ENCODE results near the gene GRM8.

The GRM8 gene

DNA sequence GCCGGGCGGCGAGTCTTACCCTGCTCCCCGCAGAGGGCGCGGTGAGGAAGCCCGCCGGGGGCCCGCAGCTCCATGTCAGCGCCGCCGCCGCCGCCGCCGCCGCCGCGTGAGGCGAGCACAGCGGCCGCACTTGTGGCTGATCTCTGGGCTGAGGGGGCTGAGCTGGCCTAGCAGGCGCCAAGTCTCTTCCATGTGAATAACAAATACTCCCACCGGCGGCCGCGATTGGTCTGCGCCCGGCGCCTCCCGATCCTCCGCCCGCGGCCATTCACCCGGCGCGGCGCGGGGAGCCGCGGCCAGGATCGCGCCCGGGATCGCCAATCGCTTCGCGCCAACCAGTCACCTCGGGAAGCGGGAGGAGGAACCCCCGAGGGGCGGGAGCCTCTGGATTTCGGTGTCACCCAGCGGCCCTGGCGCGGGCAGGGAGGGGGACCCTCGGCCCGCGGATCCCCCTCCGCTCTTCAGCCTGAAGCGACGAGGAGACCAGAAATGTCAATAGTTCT, at the start of gene GRM8:
TSS of gene GRM8 (minus strand) at position 164 of the 503 bp plus-strand sequence.
- peak; percentile 71 for DNase-seq

DNA sequence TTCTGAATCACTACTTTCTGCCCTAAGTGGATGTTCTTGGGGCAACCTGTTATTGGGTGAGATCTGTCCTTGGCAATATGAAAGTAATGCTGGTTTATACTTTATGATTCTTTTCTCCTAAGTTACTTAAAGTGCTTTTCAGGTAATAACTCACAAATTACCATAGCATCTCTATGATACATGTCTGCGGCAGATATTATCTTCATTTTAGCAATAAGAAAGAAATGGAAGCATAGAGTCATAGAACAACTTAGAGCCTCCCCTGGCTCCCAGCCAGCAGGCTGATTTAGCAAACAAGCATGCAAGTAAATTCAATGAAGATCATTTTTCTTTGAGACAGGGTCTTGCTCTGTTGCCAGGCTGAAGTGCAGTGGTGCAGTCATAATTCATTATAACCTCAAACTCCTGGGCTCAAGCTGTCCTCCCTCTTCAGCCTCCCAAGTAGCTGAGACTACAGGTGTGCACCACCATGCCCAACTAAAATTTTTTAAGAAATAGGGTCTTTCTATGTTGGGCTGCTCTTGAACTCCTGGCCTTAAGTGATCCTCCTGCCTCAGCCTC, 38.1 kb upstream of the GRM8 start:
- DNase-seq, result no peak

DNA sequence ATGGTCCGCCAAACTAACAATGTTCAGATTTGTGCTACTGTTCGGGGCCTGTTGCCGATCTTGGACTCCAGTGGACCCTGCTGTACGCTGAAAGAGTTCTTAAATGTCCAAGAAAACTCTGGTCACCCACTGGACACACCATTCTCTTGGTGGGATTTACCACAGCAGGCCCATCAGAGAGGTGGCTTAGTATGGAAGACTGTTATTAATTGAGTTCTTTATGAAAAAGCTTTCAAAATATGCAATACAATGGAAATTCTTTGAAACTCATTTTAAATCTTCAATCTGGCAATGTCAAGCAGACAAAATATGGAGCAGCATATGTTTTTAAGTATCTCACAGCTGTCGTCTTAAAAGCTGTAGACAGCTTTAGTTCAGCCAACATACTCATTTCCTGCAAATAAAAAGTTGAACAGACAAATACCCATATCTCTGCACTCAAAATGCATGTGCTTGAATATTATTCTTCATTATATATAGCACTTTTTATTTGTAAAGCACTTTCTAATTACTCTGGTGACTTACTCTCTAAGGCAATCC, 37.4 kb upstream of the GRM8 start:
- DNase-seq, result no peak

DNA sequence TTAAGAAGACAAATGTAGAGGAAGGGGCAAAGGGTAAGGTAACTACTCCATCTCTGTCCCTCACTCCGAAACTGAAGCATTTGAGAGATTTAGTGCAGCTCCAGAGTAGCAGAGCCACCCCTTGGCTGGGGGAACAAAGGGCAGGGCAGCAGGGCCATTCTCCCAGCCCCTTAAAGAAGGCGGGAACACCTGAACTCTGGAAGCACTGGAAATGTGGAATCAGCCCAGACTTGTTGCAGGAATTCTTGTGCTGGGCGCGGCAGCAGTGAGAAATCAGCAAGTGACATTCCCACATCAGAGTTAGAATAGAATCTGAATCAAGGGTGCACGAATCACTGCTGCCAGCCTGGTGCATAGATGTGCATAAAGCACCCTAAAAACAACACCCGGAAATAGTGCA, 34.4 kb upstream of the GRM8 start:
- no peak for DNase-seq

DNA sequence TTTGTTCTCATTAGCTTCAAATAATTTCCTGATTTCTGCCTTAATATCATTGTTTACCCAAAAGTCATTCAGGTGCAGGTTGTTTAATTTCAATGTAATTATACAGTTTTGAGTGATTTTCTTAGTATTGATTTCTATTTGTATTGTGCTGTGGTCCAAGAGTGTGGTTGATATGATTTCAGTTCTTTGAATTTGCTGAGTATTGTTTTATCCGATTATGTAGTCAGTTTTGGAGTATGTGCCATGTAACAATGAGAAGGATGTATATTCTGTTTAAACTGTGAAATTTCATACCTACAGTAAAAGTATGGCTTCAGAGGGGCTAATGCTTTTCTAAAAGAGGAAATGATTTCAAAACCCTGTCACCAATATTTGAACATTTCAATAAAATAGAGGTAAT, 17.4 kb upstream of the GRM8 start:
- no peak for DNase-seq

DNA sequence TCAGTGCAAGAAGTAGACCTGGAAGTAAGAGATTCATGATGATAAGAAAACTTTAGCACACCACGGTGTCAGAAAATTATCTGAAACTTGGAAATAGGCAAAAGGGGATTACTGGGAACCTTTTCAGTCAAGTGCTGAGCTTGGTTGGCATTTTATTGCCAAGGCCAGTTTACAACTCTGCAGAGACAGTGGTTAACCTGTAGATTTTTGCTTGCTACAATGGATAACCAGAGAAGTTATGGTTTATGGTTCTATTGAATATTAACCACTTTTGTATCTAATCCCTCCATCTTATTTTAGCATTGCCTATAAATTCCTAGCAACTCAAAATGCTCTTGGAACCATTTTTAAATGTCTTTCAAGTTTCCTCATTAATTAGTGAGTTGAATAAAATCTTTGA, 13.3 kb upstream of the GRM8 start:
- DNase-seq, result no peak

DNA sequence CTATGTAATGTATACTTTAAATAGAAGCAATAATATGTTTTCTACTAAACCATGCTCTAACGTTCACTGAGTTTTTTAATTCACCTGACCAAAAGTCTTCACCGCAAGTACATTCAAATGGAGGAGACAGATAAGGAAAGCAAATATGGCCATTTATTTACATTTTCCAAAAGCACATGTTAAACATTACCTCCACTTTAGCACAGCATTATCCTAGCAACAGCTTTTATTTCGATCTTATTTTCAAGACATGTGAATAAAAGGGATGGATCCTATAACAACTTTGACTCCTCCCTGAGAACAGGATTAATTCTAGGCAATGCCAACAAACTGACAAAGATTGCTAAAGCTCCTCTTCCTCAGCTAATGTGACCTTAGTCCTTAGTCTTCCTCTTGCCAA, 11.5 kb upstream of the GRM8 start:
- DNase-seq, result no peak

DNA sequence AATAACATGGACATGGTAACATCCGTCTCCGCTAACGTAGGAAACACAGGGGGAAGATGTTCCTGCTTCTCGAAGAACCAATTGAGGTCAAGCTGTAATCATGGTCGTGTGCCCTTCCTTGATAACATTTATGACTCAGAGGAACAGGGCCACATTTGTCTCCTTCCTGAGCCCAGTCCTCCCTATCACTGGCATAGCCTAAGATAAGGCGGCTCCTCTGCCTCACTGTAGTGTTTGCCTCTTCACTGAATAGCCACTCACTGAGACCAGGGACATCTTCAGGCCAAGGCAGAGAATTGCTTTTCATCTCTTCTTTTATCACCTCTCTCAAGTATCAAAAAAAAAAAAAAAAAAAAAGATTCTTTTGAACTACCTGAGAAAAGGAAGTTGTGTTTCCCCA, 5.4 kb upstream of the GRM8 start:
- DNase-seq, result no peak

DNA sequence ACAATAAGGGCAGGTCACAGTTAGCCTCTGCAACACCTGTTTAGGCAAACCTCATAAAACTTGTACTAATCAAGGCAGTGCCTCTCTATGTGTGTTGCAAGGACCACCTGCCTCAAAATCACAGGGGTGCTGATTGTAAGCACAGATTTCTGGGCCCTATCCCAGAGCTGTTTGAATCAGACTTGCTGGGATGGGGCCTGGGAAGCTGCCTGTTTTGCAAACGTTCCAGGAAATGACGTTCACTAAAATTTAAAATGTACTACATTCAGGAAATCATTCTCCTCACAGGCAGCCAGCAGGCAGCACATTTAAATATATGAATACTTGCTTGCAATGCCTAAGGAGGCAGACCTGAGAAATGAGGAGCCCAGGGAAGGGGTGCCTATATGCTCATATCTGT, 4.3 kb upstream of the GRM8 start:
- DNase-seq, result no peak

DNA sequence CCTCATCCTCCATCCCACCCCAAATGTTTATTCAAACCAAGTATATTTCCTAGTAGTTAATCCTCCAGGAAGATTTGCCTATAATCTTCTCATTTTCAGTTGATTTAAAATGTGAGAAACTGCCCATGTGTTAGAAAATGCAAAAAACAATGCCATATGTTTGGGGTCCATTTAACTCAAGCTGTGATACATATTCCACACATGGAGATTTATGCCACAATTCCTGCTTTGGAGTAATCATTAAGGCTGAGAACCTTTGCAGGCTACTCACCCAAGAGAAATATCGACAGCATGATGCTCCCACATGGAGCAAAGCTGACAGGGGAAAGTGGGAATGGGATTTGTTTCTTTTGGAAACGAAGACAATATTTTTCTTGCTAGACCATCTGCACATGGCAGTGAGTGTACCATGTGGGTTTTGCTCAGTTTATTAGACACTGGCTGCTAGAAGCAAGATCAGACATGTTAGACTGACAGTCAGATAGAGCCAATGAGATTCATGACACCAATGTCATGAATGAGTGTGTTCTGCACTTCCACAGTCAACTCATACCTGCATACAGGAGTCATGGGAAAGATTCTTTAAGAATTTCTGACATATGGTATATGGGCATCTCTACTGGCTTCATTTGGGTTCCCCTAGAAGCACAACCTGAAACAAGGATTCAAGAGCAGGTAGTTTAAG, 3.4 kb upstream of the GRM8 start:
- no peak for DNase-seq

DNA sequence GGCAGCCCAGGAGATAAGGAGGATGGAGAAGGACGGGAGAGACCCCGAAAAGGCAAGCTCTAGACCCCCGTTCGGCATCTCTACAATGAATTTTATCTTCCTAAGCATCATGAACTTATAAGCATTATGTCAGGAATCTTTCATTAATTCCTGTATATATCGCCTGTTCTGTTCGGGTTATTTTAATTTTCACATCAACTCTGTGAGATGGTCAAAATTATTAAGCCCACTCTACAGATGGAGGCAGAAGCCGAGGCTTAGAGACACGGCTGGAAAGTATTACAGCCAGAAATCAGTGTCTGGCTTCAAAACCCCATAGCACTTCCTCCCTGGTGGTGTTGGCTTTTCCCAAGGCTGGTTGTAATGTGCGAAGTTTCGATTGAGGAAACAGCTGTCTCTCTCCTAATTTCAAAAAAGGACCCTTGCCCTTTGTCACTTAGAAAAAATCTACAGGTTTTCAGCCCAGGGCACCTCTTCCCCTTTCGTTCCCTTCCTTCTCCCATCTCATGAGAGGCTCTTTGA, 1.5 kb upstream of the GRM8 start:
- no peak for DNase-seq

DNA sequence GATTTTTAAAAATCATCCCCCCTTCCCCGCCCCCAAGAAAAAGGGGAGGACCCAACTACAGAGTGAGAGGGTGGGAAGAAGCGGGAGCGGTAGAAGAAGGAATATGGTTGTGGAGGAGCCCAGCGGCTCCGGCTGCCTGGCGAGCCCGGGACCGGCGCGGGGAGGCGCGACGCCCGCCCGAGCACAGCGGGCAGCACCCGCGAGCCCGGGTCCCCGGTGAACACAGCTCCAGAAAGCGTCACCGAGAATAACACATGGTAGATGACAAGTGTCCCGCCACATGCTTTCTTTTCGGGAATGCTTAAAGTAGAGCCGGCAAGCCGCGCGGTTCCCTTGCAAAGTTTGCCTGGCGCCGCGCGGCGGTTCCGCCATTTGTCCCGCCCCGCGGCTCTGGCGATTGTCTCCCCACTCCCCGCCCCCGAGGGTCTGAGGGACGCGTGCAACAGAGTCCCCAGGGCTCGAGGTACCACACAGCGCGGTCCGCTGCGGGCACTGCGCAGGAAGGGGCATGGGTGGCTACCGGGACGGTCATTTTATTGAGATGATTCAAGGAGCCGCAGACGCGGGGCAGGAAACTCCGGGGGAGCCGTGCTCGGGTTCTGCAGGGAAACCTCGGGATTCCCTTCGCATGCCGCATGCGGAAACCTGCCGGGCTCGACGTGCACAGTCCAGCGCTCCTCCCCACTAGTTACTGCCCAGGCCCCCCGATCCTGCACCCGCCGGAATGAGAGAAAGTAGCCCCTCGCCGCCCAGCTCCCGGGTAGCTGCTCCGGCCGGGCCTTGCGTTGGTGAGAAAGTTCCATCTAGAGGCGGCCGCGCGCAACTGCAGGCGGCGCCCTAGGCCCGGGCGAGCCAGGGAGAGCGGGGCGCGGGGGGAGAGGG, 781 bp upstream of the GRM8 start:
- peak; percentile 30 for DNase-seq

DNA sequence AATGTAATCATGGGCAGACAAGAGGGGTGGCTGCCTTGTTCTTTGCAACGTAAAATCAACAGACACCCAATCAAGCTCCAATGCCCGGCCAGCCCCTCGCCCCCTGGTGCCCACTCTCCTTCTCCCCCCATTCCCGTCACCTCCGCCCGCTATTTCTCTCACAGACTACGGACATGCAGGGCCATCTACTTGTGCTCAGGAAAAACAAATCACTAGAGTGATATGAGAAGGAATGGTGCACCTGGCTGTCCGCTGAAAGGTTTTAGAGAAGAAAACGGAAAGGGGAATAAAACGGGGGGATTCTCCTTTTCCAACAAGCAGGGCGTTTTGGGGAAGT, 396 bp downstream of the GRM8 start:
- no peak for DNase-seq

DNA sequence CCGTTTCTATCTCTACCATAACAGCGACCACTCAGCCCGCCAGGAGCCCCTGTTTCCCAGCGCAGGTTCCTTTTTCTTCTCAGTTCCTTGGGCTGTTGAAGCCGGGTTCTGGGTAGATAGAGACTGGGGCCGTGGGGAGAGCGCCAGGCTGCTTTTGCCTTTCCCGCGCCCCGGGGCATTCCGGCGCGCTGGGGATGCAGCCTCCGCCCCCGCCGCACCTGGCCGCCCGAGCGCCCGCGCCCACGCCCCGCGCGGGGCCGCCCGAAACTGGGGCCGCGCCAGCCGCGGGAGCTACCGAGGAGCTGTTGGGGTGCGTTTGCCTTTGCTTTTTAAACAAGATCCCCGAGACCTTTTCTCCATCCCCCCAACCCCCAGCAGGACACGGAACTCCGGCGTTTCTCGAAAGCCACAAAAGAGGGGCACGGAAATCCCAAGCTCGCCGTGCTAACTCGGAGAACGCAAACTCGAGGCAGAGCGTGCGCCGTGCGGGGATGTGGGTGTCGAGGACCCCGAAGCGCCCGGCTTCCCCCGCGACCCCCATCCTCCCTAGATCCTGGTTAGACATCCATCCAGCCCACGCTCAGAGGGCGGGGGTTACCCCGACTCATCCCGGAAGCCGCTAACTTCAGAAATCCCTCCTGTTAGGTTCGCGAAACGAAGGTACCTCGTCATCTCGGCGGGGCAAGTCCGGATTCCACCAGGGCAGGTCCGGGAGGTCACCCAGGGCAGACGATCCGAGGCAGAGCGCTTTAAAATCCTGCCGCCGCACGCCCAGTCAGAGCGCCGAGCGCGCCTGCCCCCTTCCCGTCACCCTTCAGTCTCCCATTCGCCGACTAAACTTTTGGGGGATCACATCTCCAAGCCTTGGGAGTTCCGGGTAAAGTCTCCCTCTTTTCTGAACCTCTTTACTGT, 1.0 kb downstream of the GRM8 start:
- no peak for DNase-seq

DNA sequence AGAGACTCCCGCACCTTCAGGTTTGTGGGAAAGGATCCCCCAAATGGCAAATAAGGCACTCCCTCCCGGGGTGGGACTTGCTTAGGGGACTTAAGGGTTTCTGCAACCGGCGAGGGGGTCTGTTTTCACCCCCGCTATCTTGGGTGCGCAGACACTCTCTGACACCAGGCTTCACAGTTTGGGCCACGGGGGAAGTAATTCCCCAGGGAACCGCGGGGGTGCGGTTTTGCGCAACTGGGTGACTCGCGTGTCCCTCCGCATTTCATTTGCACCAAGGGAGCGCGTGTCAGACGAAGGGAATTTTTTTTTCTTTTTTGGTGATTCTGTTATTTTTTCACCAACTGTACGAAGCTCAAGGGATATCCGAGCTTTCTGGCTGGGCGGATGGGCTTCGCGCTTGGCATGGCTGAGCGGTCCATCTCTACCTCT, 1.7 kb downstream of the GRM8 start:
- DNase-seq, result no peak

DNA sequence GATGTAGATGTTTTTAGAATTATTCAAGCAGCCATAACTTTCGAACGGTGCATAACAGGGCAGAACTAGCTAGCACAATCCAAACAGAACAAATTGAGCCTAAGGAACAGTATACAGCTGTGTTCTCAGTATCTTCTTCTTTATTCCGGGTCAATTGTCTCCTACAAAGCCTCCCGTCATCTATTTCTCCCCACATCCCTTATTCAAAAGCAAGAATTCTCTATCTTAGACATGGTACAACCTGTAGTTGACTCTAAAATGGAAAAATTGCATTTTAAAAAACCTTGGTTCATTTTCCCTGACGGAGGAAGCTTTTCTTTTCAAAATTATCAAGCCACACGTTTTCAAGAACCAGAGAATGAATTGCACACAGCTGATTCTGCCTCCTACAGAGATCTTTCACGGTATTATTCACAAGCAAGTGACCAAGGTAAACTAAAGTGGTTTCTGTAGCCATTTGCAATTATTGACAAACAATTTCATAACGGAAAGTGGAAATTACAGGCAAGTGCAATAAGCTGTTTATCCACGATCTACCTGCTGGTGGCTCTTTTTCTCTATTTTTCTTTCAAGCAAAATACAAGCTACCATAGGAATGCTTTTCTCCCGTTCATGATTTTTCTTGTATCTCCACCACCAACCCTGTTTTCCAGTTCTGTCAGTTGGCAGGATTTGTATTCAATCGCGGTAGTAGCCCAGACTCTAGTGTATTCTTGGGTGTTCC, 2.3 kb downstream of the GRM8 start:
- no peak for DNase-seq

DNA sequence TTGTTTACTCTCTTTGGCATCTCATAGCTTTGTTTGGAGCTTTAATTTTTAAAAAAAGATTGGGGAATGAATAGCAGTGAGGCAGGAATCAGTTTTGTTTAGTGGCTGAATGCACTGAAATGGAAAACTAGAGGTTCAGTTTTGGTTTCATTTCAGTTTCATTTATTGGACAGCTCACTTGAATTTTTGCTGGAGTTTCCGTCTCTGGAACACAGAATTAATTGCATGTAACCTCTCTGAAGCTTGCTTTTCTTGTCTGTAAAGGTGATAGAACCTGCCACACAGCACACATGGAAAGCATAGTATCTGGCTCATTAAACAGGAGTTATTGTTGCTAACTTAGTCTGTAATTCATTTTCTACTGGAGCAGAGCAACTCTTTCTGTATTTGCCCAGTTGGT, 7.1 kb downstream of the GRM8 start:
- no peak for DNase-seq

DNA sequence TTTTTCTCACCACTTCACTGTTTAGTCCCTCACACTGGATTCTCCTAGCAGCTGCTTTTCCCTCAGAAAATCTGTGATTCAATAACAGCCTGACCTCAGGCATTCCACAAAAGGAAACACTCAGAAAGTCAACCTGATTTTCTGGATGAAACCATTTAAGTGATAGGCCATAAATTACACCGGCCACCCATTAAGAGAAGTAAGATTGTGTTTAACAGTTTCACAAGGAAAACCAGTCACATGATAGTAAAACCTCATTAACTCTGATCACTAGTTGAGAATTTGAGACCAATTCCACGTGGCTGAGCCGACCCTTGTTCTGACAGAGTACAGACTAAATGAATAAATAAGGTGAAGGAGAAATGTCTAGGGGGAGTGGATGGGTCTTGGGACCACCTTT, 7.7 kb downstream of the GRM8 start:
- DNase-seq, result no peak

DNA sequence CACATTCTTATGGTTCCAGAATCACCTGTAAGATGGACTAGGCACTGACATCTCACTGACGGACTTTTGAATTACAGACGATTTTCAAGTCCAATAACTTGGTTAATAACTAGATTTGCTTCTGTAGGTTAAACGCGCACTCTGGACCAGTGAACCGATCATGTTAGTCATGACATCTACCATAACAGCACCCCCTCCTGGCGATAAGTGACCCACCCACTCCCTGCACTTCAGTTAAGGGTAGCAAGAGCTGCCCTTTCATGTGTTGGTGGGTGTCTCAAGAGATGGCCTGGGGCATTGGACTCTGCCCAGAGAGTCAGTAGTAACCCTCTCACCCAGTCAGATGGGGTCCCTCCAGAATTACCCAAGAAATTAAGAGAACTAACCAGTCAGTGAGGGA, 12.9 kb downstream of the GRM8 start:
- no peak for DNase-seq

DNA sequence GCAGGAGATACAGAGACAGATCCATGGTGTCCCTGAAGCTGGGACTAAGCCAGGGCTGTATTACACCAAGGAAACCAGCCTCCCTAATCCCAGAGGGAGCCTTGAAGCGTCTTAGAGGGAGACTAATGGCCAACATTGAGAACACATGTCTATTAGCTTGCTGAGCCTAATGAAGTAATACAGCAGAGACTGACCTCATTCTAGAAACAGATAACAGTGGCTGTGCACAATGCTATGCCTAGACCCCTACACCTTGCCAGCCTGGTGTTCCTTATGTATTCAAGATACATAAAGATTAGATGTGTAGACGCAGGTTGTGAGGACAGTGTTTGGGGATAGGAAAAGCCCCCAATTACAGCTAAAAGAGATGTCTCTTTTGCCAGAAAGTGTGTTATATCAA, 19.1 kb downstream of the GRM8 start:
- DNase-seq, result no peak

DNA sequence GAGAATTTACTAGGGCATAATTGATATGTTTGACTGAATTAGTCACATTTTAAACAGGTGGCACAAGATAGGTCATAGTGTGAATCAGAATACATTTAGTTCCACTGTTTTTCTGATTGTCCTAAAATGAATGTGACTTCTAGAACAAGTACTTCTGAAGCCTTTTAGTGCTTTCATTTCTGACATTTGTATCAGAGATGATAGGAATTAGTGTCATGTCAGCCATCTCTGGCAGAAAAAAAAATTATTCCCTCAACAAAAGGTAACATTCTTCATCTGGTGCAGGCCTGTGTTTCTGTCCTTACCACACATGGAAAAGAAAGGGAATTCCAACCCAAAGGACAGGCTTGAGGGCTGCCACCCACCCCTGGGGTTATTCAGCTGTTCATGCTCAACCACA, 21.3 kb downstream of the GRM8 start:
- no peak for DNase-seq

All from NCI-H1417 treated with DMSO at 0.1 percent for 48 hours (cell line).